ENCODE measurements around the gene GBE1.

Gene GBE1

DNA sequence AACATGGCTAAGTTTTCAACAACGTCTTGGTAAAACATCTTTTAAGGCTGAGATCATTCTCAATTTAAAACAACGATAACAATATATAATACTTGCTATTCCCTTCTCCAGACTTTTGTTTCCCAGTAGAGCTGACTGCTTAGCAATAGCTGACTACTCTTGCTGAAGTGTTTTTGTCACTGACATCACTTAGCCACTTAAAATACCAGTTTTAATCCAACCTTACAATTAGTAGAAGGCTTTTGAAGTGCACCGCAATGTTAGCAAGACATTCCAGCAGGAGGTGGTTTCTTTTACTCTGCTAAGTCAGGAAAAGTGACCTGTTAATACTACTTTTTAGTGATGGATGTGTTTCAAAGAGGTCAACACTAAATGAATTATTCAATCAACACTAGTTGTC lies 28.7 kb upstream of the GBE1 start:
- no peak overlapping the region for H2BK15ac ChIP-seq (ENCODE audit: low read depth, poor library complexity, severe bottlenecking)
- no peak overlapping the region for H2AFZ ChIP-seq (ENCODE audit: low read depth, low read length)
- no peak for DNase-seq
- no peaks in the 10 kb centered on the region for H3K27me3 ChIP-seq (ENCODE audit: control insufficient read depth in 1 of 2, insufficient read depth in 1 of 2, low read length in 2 of 2)
- H3K4ac ChIP-seq (ENCODE audit: low read depth in 1 of 2, low read length in 2 of 2), result no peak overlapping the region
- H2BK5ac ChIP-seq (ENCODE audit: low read depth, low read length, poor library complexity, severe bottlenecking), result no peak overlapping the region
- no peak overlapping the region for H4K8ac ChIP-seq (ENCODE audit: low read length)
- H3K14ac ChIP-seq (ENCODE audit: low read length in 2 of 2), result no peak overlapping the region
- WGBS, result 80% methylated on average over 2 of the region's 3 CpGs
- H4K91ac ChIP-seq (ENCODE audit: low read length), result no peak overlapping the region
- H3K9me3 ChIP-seq (ENCODE audit: control insufficient read depth, low read length), result no peaks in the 10 kb centered on the region
- H3K4me3 ChIP-seq (ENCODE audit: insufficient read depth in 1 of 2, low read depth in 1 of 2, low read length in 2 of 2), result no peak overlapping the region
- H3K9ac ChIP-seq (ENCODE audit: low read length), result no peak overlapping the region
- H3K79me1 ChIP-seq (replicated peaks; ENCODE audit: low read length, poor library complexity, severe bottlenecking), result no peaks in the 10 kb centered on the region
- H3K27ac ChIP-seq (ENCODE audit: low read length, poor library complexity, severe bottlenecking), result no peak overlapping the region
- H2AK5ac ChIP-seq (ENCODE audit: low read length, severe bottlenecking), result no peak overlapping the region
- H3K4me1 ChIP-seq (ENCODE audit: control insufficient read depth, insufficient read depth, low read depth, low read length), result no peaks in the 10 kb centered on the region
- no peak overlapping the region for H3K4me2 ChIP-seq (ENCODE audit: low read length, poor library complexity, severe bottlenecking)
- H2BK12ac ChIP-seq (ENCODE audit: low read length in 2 of 2), result no peak overlapping the region
- no peak overlapping the region for H3K23ac ChIP-seq (ENCODE audit: low read length in 2 of 2)
- no peak overlapping the region for H3K18ac ChIP-seq (ENCODE audit: low read depth in 1 of 2, low read length in 2 of 2)
- H3K36me3 ChIP-seq (ENCODE audit: control insufficient read depth in 1 of 2, insufficient read depth in 2 of 2, low read depth in 1 of 2, low read length in 2 of 2), result no peaks in the 10 kb centered on the region
- H2BK120ac ChIP-seq (ENCODE audit: low read depth, low read length), result no peak overlapping the region

- Histone ChIP-seq H3K4ac (ENCODE audit: low read depth in 1 of 2, low read length in 2 of 2) (no peak overlapping the region), H2AFZ (ENCODE audit: low read depth, low read length) (no peak overlapping the region), H3K4me2 (ENCODE audit: low read length, poor library complexity, severe bottlenecking) (no peak overlapping the region), H2BK12ac (ENCODE audit: low read length in 2 of 2) (no peak overlapping the region), H3K4me1 (ENCODE audit: control insufficient read depth, insufficient read depth, low read depth, low read length) (no peaks in the 10 kb centered on the region), H3K36me3 (ENCODE audit: control insufficient read depth in 1 of 2, insufficient read depth in 2 of 2, low read depth in 1 of 2, low read length in 2 of 2) (no peaks in the 10 kb centered on the region), H2BK120ac (ENCODE audit: low read depth, low read length) (no peak overlapping the region), H3K23ac (ENCODE audit: low read length in 2 of 2) (no peak overlapping the region), H4K8ac (ENCODE audit: low read length) (no peak overlapping the region), H3K9ac (ENCODE audit: low read length) (no peak overlapping the region), H3K79me1 (replicated peaks; ENCODE audit: low read length, poor library complexity, severe bottlenecking) (no peaks in the 10 kb centered on the region), H3K4me3 (ENCODE audit: insufficient read depth in 1 of 2, low read depth in 1 of 2, low read length in 2 of 2) (no peak overlapping the region), H2BK5ac (ENCODE audit: low read depth, low read length, poor library complexity, severe bottlenecking) (no peak overlapping the region), H2BK15ac (ENCODE audit: low read depth, poor library complexity, severe bottlenecking) (no peak overlapping the region), H2AK5ac (ENCODE audit: low read length, severe bottlenecking) (no peak overlapping the region), H3K9me3 (ENCODE audit: control insufficient read depth, low read length) (no peaks in the 10 kb centered on the region), H3K14ac (ENCODE audit: low read length in 2 of 2) (no peak overlapping the region), H3K27me3 (ENCODE audit: control insufficient read depth in 1 of 2, insufficient read depth in 1 of 2, low read length in 2 of 2) (no peaks in the 10 kb centered on the region), H3K18ac (ENCODE audit: low read depth in 1 of 2, low read length in 2 of 2) (no peak overlapping the region), H3K27ac (ENCODE audit: low read length, poor library complexity, severe bottlenecking) (no peak overlapping the region), H4K91ac (ENCODE audit: low read length) (no peak overlapping the region)
- no peak for DNase-seq
Observed at GRCh38 chr3:81789691-81790090, 28.2 kb upstream of the GBE1 start.

DNA sequence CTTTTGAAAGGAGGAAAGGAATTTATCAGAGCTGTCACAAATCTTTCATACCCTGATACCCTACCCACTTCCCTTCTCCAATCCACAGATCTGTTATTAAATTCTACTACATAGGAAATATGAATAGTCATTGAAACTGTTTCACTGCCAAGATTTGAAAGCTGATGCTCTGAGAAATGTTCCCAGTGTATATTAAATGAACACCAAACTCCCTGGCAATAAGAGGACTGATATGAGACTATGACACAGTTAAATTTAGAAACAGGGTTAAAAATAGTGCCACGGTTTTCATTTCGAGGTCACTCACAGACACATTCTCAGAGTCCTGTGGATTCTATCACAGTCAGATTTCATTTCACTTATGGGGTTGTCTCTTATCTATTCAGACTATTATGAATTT lies 27.2 kb upstream of the GBE1 start:
- no peak overlapping the region for H3K4me2 ChIP-seq (ENCODE audit: low read length, poor library complexity, severe bottlenecking)
- no peaks in the 10 kb centered on the region for H3K79me1 ChIP-seq (replicated peaks; ENCODE audit: low read length, poor library complexity, severe bottlenecking)
- no peak for DNase-seq
- no peak overlapping the region for H2BK120ac ChIP-seq (ENCODE audit: low read depth, low read length)
- H2AK5ac ChIP-seq (ENCODE audit: low read length, severe bottlenecking), result no peak overlapping the region
- H3K14ac ChIP-seq (ENCODE audit: low read length in 2 of 2), result no peak overlapping the region
- H2AFZ ChIP-seq (ENCODE audit: low read depth, low read length), result no peak overlapping the region
- H3K27me3 ChIP-seq (ENCODE audit: control insufficient read depth in 1 of 2, insufficient read depth in 1 of 2, low read length in 2 of 2), result no peaks in the 10 kb centered on the region
- no peak overlapping the region for H3K23ac ChIP-seq (ENCODE audit: low read length in 2 of 2)
- H3K4me1 ChIP-seq (ENCODE audit: control insufficient read depth, insufficient read depth, low read depth, low read length), result no peaks in the 10 kb centered on the region
- H2BK12ac ChIP-seq (ENCODE audit: low read length in 2 of 2), result no peak overlapping the region
- H3K27ac ChIP-seq (ENCODE audit: low read length, poor library complexity, severe bottlenecking), result no peak overlapping the region
- no peak overlapping the region for H4K91ac ChIP-seq (ENCODE audit: low read length)
- no peak overlapping the region for H3K4me3 ChIP-seq (ENCODE audit: insufficient read depth in 1 of 2, low read depth in 1 of 2, low read length in 2 of 2)
- no peak overlapping the region for H3K9ac ChIP-seq (ENCODE audit: low read length)
- H3K18ac ChIP-seq (ENCODE audit: low read depth in 1 of 2, low read length in 2 of 2), result no peak overlapping the region
- no peaks in the 10 kb centered on the region for H3K36me3 ChIP-seq (ENCODE audit: control insufficient read depth in 1 of 2, insufficient read depth in 2 of 2, low read depth in 1 of 2, low read length in 2 of 2)
- no peak overlapping the region for H2BK5ac ChIP-seq (ENCODE audit: low read depth, low read length, poor library complexity, severe bottlenecking)
- H3K9me3 ChIP-seq (ENCODE audit: control insufficient read depth, low read length), result no peaks in the 10 kb centered on the region
- H2BK15ac ChIP-seq (ENCODE audit: low read depth, poor library complexity, severe bottlenecking), result no peak overlapping the region
- no peak overlapping the region for H4K8ac ChIP-seq (ENCODE audit: low read length)
- no peak overlapping the region for H3K4ac ChIP-seq (ENCODE audit: low read depth in 1 of 2, low read length in 2 of 2)
- 60% methylated on average over 1 of the region's 2 CpGs for WGBS

DNA sequence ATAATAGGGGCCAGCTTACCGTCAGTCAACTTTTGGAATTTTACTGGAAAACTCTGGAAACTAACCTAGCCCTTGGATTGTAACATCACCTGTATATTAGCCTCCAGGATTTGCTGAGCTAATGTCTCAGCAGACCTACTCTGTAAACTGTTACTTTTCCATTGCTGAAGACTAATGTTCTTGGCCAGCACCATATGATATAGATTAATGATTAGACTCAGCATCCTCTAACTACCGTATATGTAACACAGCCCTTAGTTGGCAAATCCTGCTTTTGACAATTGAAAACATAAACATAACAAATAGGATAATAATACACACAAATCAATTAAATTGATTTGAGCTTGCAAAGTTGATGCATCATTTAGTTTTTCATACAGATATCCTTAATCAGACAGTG lies 26.6 kb upstream of the GBE1 start:
- no peak overlapping the region for H2AFZ ChIP-seq (ENCODE audit: low read depth, low read length)
- H3K4me1 ChIP-seq (ENCODE audit: control insufficient read depth, insufficient read depth, low read depth, low read length), result no peaks in the 10 kb centered on the region
- H4K91ac ChIP-seq (ENCODE audit: low read length), result no peak overlapping the region
- H3K9ac ChIP-seq (ENCODE audit: low read length), result no peak overlapping the region
- no peak overlapping the region for H2BK12ac ChIP-seq (ENCODE audit: low read length in 2 of 2)
- H3K14ac ChIP-seq (ENCODE audit: low read length in 2 of 2), result no peak overlapping the region
- no peak for DNase-seq
- no peak overlapping the region for H3K23ac ChIP-seq (ENCODE audit: low read length in 2 of 2)
- H3K18ac ChIP-seq (ENCODE audit: low read depth in 1 of 2, low read length in 2 of 2), result no peak overlapping the region
- no peak overlapping the region for H3K4me2 ChIP-seq (ENCODE audit: low read length, poor library complexity, severe bottlenecking)
- no peak overlapping the region for H3K27ac ChIP-seq (ENCODE audit: low read length, poor library complexity, severe bottlenecking)
- no peaks in the 10 kb centered on the region for H3K79me1 ChIP-seq (replicated peaks; ENCODE audit: low read length, poor library complexity, severe bottlenecking)
- no peak overlapping the region for H3K4ac ChIP-seq (ENCODE audit: low read depth in 1 of 2, low read length in 2 of 2)
- no peak overlapping the region for H2BK15ac ChIP-seq (ENCODE audit: low read depth, poor library complexity, severe bottlenecking)
- H2BK5ac ChIP-seq (ENCODE audit: low read depth, low read length, poor library complexity, severe bottlenecking), result no peak overlapping the region
- no peaks in the 10 kb centered on the region for H3K27me3 ChIP-seq (ENCODE audit: control insufficient read depth in 1 of 2, insufficient read depth in 1 of 2, low read length in 2 of 2)
- 96% methylated on average over 2 of the region's 2 CpGs for WGBS
- H2BK120ac ChIP-seq (ENCODE audit: low read depth, low read length), result no peak overlapping the region
- no peak overlapping the region for H2AK5ac ChIP-seq (ENCODE audit: low read length, severe bottlenecking)
- no peak overlapping the region for H4K8ac ChIP-seq (ENCODE audit: low read length)
- no peak overlapping the region for H3K4me3 ChIP-seq (ENCODE audit: insufficient read depth in 1 of 2, low read depth in 1 of 2, low read length in 2 of 2)
- no peaks in the 10 kb centered on the region for H3K9me3 ChIP-seq (ENCODE audit: control insufficient read depth, low read length)
- no peaks in the 10 kb centered on the region for H3K36me3 ChIP-seq (ENCODE audit: control insufficient read depth in 1 of 2, insufficient read depth in 2 of 2, low read depth in 1 of 2, low read length in 2 of 2)

All from mesenchymal stem cell (in vitro differentiated cells and primary cell).